SK-N-DZ (cell line): ENCODE data around the gene SYS1.

Experiments used
- DNase-seq: peaks from one replicate; pipeline ENCODE4 v3.0.0-alpha.2; 2015; ENCODE audit warnings: low spot score

SYS1 gene

DNA sequence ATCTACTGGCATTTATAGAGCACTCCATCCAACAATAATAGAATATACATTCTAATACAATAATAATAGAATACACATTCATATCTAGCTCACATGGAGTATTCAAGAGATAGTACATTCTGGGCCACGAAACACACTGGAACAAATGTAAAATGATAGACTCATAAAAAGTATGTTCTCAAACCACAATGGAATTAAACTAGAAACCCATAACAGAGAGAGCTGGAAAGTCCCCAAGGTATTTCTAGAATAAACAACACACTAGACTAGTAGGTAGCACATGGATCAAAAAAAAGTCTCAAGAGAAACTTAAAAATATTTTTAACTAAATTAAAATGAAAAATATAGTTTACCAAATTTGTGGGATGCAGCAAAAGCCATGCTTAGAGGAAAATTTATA is 24.3 kb downstream of the SYS1 start:
- no peak for DNase-seq

DNA sequence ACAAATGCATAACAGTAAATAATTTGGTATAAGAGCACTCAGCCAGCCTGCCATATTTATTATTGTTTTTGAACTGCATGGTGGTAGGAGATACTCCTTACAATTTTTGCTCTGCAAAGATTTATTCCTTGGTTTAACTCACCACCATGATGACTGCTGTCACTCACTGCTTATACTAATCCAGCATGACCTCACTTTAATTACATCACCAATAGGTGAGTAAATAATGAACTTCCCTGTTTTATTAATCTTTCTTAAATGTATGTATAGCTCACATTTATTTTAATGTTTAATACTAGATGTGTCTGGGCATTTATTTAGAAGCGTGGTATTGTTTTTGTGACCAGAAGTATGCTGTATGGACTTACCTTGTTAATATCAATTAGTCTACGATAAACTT is 28.0 kb downstream of the SYS1 start:
- no peak for DNase-seq

DNA sequence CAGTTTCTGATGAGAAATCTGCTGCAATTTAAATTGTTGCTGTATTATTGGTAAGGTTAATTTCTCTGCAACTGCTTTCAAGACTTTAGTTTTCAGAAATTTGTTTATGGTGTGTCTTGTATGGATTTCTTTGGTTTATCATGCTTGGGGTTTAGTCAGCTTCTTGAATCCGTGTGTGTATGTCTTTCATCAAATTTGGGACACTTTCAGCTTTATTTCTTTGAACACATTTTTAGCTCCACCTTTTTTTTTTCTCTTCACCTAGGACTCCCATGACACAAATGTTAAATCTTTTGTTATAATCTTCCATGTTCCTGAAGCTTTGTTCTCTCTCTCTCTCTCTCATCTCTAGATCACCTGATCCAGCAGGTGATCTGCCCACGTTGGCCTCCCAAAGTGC is 28.6 kb downstream of the SYS1 start:
- no peak for DNase-seq

DNA sequence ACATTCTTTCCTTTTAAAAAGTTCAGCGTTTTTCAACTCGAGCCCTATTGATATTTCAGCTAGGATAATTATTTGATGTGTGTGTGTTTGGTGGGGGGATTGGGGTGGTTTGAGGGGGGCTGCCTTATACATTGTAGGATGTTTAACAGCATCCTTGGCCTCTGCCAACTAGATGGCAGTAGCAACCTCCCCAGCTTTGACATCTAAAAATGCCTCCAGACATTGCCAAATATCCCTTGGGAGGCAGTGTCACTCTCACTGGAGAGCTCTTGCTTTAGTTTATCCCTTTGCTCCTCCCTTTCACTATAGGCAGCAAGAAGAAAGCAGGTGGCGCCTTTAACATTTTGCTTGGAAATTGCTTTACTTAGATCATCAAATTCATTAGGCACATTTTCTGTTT is 29.8 kb downstream of the SYS1 start:
- DNase-seq: no peak

DNA sequence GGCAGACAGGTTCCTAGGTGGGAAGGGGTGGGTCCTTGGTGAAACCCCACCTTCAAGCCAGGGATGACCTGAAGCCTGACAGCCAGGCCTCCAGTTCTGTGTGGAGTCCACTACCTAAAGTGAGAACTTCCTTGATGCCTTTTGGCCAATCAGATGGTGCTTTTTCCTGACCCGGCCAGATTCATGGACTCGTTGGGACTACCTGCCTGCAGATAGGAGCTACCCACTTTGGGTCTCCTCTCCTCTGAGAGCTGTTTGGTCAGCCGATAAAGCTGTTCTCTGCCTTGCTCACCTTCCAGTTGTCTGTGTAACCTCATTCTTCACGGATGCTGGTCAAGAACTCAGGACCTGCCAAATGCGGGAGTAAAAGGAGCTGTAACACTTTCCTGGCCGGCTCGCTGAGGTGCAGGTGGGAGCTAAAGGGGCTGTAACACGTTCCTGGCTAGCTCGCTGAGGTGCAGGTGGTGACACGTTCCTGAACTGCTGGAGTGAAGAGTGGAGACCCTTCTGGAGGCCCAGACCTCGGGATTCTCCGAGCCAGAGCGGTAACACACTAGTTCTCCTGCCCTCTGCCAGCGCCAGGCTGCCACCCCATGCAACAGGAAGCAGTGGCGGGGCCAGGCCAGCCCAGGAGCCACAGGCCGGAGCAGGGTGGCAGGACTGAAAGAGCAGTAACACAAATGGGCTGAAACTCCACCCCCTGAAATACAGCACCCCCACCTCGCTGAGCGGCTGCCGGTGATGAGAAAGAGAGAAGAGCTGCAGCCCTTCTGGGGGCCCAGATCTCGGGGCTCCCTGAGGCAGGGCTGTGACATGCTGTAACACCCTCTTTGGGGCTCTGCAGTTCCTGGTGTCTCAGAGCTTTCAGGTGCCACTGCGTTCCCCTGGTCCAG is 31.5 kb downstream of the SYS1 start:
- no peak for DNase-seq

DNA sequence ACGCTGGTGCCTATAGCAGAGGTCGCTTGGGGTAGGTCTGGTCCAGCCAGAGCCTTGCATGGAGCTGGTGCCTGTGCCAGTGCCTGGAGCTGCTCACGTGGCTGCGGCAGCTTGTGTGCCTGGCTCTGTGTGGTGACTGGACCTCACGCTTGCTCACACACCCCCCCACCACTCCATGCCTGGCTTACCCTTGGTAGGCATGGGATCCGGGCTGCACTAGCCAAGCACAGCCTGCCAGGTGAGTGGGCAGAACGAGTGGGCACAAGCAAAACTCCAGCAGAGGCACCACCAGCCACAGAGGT is 32.1 kb downstream of the SYS1 start:
- no peak for DNase-seq

DNA sequence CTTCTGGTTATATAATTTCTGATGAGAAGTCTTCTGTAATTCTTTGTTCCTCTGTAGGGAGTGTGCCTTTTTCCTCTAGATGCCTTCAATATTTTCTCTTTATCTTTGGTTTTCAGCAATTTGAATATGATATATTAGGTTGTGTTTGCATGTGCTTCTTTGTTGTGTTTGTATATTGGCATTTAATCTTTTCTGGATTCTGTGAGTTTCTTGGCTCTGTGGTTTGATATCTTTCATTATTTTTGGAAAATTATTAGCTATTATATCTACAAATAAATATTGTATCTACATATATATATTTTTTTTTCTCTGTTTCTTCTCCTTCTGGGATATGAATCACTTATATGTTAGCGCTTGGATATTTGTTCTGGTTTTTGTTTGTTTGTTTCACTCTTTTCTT is 36.1 kb downstream of the SYS1 start:
- DNase-seq: no peak

DNA sequence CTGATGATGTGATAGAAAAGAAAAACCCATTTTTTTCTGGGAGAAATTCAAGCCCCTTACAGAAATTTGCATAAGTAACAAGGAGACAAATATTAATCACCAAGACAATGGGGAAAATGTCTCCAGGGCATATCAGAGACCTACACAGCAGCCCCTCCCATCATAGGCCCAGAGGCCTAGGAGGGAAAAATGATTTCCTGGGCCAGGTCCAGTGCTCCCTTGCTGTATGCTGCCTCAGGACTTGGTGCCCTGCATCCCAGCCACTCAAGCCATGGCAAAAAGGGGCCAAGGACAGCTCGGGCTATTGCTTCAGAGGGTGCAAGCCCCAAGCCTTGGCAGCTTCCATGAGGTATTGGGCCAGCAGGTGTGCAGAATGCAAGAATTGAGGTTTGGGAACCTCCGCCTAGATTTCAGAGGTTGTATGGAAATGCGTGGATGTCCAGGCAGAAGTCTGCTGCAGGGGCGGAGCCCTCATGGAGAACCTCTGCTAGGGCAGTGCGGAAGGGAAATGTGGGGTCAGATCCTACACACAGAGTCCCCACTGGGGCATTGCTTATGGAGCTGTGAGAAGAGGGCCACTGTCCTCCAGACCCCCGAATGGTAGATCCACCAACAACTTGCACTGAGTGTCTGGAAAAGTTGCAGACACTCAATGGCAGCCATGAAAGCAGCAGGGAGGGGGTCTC is 37.5 kb downstream of the SYS1 start:
- DNase-seq: no peak

DNA sequence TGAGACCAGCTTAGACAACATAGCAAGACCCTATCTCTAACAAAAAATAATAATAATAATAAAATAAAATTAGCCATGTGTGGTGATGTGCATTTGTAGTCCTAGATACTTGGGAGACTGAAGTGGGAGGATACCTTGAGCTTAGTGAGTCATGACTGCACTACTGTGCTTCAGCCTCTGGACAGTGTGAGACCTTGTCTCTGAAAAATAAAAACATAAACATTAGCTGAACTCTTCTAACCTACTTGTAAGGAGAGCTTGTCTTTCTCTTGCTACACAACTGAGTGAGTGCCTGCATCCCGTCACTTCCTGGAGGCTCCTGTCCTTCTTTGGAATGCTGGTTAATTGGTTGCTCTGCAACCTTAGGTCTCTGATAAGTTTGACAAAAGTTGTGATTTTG is 40.0 kb downstream of the SYS1 start:
- DNase-seq: no peak

DNA sequence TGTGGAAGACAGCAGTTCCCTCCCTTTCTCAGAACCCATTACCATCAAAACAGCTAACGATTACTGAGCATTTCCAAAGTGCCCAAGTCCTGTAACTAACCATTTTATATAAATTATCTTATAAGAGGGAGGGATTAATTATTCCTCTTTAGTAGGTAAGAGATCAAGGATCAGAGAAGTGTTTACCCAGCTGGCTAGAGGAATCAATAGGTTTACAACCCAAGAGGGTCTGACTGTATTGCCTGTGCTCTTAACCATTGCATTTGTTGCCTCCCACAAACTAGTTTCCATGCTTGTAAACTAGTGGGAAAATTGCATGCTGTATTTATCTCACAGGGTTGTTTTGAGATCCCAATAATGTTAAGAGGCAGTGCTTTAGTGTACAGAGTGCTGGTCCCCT is 41.5 kb downstream of the SYS1 start:
- no peak for DNase-seq

DNA sequence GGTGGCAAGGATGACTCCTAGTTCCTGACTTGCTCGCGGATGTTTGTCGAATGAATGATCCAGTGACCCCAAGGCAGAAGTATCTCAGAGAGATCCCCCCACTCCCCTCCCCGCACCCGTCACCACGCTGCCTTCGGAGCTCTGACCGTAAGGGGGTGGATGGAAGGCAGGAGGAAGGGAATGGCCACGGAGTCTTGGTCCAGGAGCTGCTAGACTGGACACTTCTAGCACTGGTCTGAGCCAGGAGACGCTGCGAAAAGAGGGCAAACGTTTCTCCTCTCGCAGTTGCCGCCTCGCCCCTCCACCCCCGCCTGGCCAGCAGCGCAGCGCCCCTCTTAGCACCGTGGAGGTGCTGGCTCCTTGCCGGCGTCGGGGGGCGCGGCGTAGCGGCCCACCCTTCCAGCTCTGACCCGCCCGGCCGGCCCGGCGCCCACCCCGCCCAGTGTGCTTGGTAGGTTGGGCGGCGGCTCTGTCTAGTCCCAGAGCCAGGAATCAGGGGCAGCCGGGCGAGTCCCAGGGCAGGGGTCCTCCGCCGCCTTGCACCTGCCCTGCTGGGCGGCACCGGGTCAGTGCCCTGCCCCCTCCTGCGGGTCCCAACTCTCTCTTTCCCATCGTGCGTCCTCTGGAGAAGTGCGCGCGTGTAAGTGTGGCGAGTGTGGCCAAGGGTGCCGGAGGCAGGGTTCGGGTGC is 42.8 kb downstream of the SYS1 start:
- DNase-seq: peak; percentile 31

DNA sequence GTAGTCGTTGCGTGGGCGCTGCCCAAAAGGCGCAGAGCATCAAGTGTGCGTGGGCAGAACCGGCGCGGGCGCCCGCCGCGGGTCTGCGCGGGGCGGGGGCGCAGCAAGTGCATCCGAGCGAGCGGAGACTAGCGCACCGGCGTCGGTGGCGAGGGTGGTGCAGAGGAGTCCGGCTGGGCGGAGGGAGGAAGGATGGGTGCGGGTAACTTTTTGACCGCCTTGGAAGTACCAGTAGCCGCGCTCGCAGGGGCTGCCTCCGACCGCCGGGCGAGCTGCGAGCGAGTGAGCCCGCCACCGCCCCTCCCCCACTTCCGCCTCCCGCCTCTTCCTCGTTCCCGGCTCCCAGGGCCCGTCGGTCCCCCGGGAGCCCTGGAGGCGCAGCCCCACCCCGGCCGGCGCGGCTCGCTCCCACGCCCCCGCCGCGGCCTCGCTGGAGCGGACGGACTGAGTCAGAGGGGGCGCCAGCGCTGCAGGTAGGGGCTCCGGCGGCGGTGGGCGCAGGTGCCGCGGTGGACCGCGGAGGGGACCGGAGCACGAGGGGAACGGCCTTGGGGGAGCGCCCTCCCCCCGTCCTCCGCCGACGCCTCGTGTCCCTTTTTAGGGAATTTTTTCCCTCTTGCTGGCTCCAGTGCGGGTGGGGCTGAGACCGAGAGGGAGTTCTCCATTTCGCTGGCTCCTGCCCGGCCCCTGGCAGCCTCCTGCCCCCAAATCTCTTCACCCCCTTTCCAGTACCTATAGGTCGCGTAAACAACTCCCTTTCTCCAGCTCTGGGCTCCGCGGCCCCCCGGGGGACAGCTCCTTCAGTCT is 43.5 kb downstream of the SYS1 start:
- peak; percentile 72 for DNase-seq

DNA sequence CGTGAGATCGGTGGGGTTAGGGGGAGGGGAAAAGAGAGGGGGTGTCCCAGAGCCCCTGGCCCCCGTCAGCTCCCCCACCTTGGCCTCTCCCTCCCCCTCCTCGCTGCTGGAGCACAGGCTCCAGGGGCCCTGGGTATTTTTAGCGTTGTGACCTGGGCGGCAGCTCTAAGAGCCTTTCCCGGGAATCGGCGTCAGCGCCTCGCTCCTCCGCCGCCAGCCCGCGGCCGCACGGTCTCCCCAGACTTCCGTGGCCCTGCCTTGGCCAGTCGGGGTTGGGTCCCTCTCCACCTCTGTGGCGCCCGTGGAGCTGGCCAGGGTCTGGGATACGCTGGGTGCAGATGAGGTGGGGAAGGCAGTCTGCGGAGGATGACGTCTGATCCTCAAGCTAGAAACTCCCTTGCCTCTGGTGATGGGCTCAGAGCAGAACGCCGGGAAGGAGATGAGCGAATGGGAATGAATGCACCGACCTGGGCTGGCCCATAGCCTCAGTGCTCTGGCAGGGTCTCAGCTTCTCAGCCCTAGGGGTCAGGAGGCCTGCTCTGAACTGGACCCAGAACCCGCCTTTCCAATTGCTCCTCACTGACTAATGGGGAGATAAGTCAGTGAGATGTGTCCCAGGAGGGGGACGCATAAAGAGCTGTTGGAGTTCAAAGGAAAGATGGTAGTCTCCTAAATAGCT is 44.2 kb downstream of the SYS1 start:
- peak; percentile 58 for DNase-seq

DNA sequence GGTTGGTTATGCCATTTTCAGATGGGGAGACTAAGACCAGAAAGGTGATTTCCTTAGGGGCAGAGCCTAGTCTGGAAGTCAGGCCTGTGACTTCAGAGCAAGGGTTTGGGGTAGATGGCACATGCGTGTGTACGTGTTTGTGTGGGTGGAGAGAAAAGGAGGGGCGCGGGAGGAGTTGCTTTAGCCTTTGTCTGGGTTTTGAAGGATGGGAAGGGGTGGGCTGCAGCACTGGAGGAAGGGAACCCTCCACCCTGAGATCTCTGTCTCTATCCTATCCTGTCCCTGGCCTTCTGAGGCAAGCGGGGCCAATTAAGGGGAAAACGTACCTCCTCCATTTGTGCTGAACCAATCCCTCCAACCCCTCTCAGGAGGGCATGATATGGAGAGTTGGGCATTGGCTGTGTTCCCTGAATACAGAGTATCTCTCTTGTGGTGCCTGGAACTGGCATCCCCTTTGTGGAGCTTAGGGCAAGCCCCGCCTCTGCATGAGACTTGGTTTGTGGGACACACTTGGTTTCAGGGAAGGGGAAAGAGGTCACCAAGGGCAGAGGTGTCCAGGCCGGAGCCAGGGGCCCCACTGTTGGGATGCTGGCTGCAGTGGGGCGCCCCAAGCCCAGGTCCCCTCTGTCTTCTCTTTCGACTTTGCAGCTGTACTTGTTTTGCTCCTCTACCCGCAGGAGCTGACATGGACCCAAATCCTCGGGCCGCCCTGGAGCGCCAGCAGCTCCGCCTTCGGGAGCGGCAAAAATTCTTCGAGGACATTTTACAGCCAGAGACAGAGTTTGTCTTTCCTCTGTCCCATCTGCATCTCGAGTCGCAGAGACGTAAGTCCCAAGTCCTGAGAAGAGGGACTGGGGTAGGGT is 45.1 kb downstream of the SYS1 start, which contains the start of gene DBNDD2:
Gene DBNDD2, plus strand, starts transcription at position 507 of the 863 bp plus-strand sequence. Its CDS starts 179 bp downstream, at position 686.
- no peak for DNase-seq

DNA sequence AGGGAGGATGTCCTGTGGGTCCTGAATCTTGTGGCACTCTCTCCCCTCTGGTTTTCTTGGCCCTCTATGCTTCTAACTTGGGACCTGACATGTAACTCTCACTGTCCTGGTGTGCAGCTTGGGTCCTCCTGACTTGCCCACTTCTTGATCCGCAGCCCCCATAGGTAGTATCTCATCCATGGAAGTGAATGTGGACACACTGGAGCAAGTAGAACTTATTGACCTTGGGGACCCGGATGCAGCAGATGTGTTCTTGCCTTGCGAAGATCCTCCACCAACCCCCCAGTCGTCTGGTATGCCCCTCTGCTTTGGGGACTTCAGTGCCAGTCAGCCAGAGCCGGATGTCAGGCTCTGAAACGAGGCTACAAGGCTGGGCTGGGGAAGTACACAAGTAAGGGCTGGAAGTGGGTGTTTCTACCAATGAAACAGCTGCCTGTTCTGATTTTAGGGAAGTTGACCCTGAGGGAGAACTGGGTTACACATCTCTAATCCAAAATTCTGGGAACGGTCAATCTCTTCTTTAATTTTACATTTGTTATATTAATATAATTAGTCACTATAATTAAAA is 45.8 kb downstream of the SYS1 start:
- no peak for DNase-seq

DNA sequence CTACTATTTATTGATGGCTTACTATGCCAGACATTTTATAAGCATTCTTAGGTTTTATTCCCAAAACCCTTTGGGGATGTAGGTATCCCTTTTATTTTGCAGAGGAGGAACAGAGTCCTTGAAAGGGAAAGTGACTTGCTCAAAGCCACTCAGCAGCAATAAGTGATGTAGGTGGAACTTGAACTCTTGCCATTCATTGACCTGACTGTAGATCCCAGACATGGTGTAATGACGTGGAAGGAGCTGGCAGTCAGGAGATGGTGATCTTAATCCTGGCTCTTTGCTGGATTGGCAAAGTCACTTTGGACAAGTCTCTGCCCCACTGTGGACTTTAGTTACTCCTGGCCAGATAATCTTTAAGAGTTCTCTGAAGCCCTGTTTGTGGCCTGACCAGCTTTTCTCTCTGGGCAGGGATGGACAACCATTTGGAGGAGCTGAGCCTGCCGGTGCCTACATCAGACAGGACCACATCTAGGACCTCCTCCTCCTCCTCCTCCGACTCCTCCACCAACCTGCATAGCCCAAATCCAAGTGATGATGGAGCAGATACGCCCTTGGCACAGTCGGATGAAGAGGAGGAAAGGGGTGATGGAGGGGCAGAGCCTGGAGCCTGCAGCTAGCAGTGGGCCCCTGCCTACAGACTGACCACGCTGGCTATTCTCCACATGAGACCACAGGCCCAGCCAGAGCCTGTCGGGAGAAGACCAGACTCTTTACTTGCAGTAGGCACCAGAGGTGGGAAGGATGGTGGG is 46.7 kb downstream of the SYS1 start:
- no peak for DNase-seq

DNA sequence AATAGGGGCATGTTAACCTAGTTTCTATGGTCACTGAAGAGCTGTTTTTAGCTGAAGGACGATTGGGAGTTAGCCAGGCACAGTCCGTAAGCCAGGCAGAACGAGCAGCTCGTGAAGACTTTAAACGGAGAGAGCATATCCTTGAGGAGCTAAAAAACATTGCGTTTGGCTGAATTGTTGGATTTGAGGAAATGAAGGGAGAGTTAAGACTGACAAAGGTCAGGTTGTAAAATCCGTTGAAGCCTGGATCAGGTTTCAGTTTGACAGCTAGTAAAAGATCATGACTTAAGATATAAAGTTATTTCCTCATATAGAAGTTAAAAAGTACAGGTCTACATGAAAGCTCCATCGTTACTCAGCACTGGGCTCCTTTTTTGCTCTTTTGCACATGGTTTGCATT is 47.9 kb downstream of the SYS1 start:
- DNase-seq: no peak

DNA sequence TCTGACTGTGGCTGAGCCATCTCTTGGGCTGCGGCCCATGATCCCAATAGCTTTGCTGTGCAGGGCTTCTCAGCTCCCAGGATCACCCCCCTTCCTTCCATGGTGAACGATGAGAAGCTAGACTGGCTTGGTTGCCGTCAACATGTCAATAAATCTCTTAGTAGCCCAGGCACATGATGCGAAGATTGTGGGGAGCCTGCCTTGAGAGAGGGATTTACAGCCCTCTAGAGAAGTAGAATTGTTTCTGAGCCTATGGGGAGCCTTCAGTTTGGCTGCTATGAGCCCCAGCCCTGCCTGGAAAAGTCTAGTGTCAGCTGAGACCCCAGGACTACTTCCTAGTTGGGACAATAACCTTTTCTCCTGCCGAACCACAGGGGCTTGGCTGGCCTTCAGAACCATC is 49.7 kb downstream of the SYS1 start:
- DNase-seq: no peak

DNA sequence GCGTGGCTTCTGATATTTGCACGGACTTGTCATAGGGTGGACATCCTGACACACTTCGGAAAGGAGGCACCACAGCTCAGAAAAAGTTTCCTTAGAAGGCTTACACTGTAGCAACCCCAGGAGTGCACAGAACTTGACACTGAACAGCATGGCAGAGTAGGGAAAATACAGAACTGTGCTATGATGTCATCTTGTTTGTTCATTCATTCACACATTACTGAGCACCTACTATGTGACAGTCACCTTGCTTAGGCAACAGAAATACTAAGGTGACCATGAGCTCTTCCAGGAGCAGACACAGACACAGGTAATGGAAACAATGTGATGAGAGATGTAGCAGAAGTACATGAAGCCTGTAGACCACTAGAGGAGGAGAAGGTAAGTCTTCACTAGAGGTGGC is 50.5 kb downstream of the SYS1 start:
- no peak for DNase-seq
